Measurements from ENCODE around the gene SEMA4C. TPM values are rescaled to one million over a fixed set of nuclear protein-coding genes. Genes with fewer than 3 reads are reported as not detected.

SEMA4C gene
- polyA plus RNA-seq, 3 donors = 0.08 to 5.7 (median 0.21) TPM

DNA sequence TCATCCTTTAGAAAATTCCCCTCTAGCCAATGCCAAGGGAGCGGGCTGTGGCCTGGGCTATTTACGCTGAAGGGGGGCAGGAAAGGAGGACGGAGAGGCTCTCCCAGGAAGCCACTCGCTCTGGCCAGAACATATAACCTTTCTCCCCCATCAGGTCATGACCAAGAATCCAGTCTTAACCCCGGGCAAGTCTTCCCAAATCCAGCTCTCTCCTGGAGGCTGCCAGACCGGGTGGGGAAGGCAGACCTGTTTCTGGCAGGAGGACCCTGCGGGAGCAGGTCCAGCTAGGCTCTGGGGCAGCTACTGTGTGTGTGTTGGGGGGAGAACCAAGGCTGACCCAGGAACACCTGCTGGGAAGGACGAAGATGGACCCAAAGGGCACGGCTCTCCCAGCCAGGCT lies 13.4 kb upstream of the SEMA4C start:
- H3K4me3 ChIP-seq (replicated peaks in 1 of 3; ENCODE audit: low read depth in 2 of 3, low read length in 3 of 3) = no peak overlapping the region
- peaks cover 2% of the 10 kb centered on the region for H4K20me1 ChIP-seq (ENCODE audit: insufficient read depth, low read length)
- peaks cover 0 to 81% of the 10 kb centered on the region in 2 donors for H3K27me3 ChIP-seq (ENCODE audit: control insufficient read depth in 2 of 2, insufficient read depth in 2 of 2, low read length in 2 of 2)
- DNase-seq = no peak
- Mint-ChIP-seq H3K9me3 (peaks cover 0 to 5% (median 0%) of the 10 kb centered on the region in 7 donors), H3K4me1 (peaks cover 27% of the 10 kb centered on the region), H3K4me3 (peak overlapping the region; percentile 37 to 57), H3K27me3 (ENCODE audit: low read depth in 3 of 3) (peaks cover 71 to 96% (median 76%) of the 10 kb centered on the region in 3 donors), H3K27ac (peak overlapping the region in 1 of 7 donors; percentile 68), H3K36me3 (peaks cover 3 to 7% of the 10 kb centered on the region in 2 donors)
- intact Hi-C loops (cut with micrococcal nuclease) = no loop called here
- H3K36me3 ChIP-seq (replicated peaks in 1 of 2; ENCODE audit: control insufficient read depth in 1 of 2, insufficient read depth in 2 of 2, low read length in 2 of 2) = no peaks in the 10 kb centered on the region
- no peak overlapping the region for H3K27ac ChIP-seq (ENCODE audit: low read depth in 1 of 2, low read length in 2 of 2)
- no peak overlapping the region for H3K4me2 ChIP-seq (replicated peaks; ENCODE audit: extremely low read depth, low read length, poor library complexity, severe bottlenecking)
- 91% methylated on average over 6 of the region's 9 CpGs for WGBS (ENCODE audit: insufficient coverage)
- no peak overlapping the region for H3K9ac ChIP-seq (ENCODE audit: insufficient read depth, low read length, poor library complexity, severe bottlenecking)
- H3K9me3 ChIP-seq (replicated peaks in 1 of 2; ENCODE audit: control insufficient read depth in 1 of 2, insufficient read depth in 1 of 2, low read length in 2 of 2) = no peaks in the 10 kb centered on the region
- no peak overlapping the region for H2AFZ ChIP-seq (ENCODE audit: insufficient read depth, low read depth, low read length, poor library complexity, severe bottlenecking)
- H3K4me1 ChIP-seq (ENCODE audit: control insufficient read depth in 1 of 2, insufficient read depth in 2 of 2, low read length in 2 of 2) = peaks cover 37 to 39% of the 10 kb centered on the region in 2 donors
- TF ChIP-seq CTCF (IDR thresholded peaks at IDR 0.05) = no peak
- no peaks in the 10 kb centered on the region for H3K79me2 ChIP-seq (ENCODE audit: insufficient read depth, low read length)

GRCh38 chr2:96882906-96883305 lies 13.0 kb upstream of the SEMA4C start:
- no peak overlapping the region for H3K4me2 ChIP-seq (replicated peaks; ENCODE audit: extremely low read depth, low read length, poor library complexity, severe bottlenecking)
- H2AFZ ChIP-seq (ENCODE audit: insufficient read depth, low read depth, low read length, poor library complexity, severe bottlenecking) = no peak overlapping the region
- Mint-ChIP-seq H3K4me1 (peaks cover 23% of the 10 kb centered on the region), H3K27ac (peak overlapping the region in 1 of 7 donors; percentile 68), H3K9me3 (peaks cover 0 to 5% (median 0%) of the 10 kb centered on the region in 7 donors), H3K36me3 (peaks cover 3 to 5% of the 10 kb centered on the region in 2 donors), H3K4me3 (peak overlapping the region in 1 of 2 donors; percentile 37), H3K27me3 (ENCODE audit: low read depth in 3 of 3) (peaks cover 74 to 97% (median 79%) of the 10 kb centered on the region in 3 donors)
- peaks cover 0 to 85% of the 10 kb centered on the region in 2 donors for H3K27me3 ChIP-seq (ENCODE audit: control insufficient read depth in 2 of 2, insufficient read depth in 2 of 2, low read length in 2 of 2)
- no peak overlapping the region for H3K9ac ChIP-seq (ENCODE audit: insufficient read depth, low read length, poor library complexity, severe bottlenecking)
- 100% methylated on average over 7 of the region's 8 CpGs for WGBS (ENCODE audit: insufficient coverage)
- H3K9me3 ChIP-seq (replicated peaks in 1 of 2; ENCODE audit: control insufficient read depth in 1 of 2, insufficient read depth in 1 of 2, low read length in 2 of 2) = no peaks in the 10 kb centered on the region
- H3K4me3 ChIP-seq (replicated peaks in 1 of 3; ENCODE audit: low read depth in 2 of 3, low read length in 3 of 3) = no peak overlapping the region
- intact Hi-C loops (cut with micrococcal nuclease) = no loop called here
- no peaks in the 10 kb centered on the region for H4K20me1 ChIP-seq (ENCODE audit: insufficient read depth, low read length)
- no peak overlapping the region for H3K27ac ChIP-seq (ENCODE audit: low read depth in 1 of 2, low read length in 2 of 2)
- no peak for TF ChIP-seq CTCF (IDR thresholded peaks at IDR 0.05)
- peaks cover 33 to 35% of the 10 kb centered on the region in 2 donors for H3K4me1 ChIP-seq (ENCODE audit: control insufficient read depth in 1 of 2, insufficient read depth in 2 of 2, low read length in 2 of 2)
- H3K79me2 ChIP-seq (ENCODE audit: insufficient read depth, low read length) = no peaks in the 10 kb centered on the region
- DNase-seq = no peak
- no peaks in the 10 kb centered on the region for H3K36me3 ChIP-seq (replicated peaks in 1 of 2; ENCODE audit: control insufficient read depth in 1 of 2, insufficient read depth in 2 of 2, low read length in 2 of 2)

All from CD14-positive monocyte (primary cell).